AG09309 (cell line): ENCODE measurements around the gene SAMD9L.
"Not testable (repeated sequence)": the region's sequence is repeated elsewhere in the genome, so short reads cannot be mapped to it uniquely, and the experiment has no call there.

ENCODE experiments used
- DNase-seq: peaks from one replicate; pipeline ENCODE4 v3.0.0-alpha.2; 2010; ENCODE audit warnings: low read depth
- H3K4me3 ChIP-seq: 2 replicates; pipeline ENCODE4 v1.5.1; 2011; ENCODE audit warnings: mild to moderate bottlenecking, low read depth, low read length, moderate library complexity; ENCODE audit not compliant: control insufficient read depth
- CTCF ChIP-seq: IDR thresholded peaks from 2 replicates; pipeline ENCODE4 v1.5.1; 2011; ENCODE audit warnings: mild to moderate bottlenecking, low read depth, low read length, inconsistent platforms; ENCODE audit not compliant: insufficient read depth, control insufficient read depth; ENCODE audit errors: missing control alignments

Gene SAMD9L

DNA sequence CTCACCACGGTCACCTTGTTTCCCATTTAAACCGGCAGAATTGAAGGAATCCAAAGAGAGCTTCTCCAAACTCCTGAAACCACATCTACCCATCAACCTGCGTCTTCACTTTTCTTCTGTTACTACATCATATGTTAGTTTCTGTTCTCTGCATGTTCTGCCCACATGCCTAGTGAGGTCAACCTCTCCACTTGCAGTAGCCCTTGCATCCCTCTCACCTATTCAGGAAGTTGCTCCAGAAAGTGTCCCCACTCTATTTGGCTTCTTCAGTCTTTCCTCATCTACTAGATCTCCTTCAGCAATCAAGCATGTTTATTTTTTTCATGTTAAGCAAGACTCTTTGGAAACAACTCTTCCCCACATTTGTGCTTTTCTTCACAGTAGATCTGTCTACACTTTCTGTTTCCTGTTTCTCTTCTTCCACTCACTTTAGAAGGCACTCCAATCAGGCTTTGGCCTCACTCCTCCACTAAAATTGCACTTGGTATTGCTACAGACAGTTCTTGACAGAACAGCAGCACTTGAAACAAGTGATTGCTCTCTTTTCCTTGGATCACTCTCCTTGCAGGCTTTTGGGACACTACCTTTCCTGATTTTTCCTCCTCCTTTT lies 7.5 kb downstream of the SAMD9L start:
- H3K4me3 ChIP-seq = no peak overlapping the region
- no peak for TF ChIP-seq CTCF
- no peak for DNase-seq

DNA sequence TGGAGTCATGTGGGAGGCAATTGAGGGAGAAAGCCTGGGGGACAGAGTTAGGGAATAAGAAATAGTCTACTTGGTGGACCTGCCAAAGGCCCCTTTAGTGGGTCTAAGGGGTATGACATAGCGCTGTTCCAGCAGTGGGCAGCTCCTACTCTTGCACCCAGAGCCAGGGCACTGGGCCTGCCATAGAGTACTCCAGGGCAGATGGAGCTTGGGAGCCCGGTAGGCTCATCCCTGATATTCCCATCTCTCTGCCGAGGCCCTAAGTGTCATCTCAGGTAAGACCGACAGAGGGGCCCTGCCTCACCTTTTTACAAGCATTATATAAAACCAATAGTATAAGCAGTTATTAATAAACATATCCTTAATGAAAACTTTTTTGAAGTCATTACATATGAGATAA lies 9.6 kb downstream of the SAMD9L start:
- no peak for TF ChIP-seq CTCF
- H3K4me3 ChIP-seq = no peak overlapping the region
- no peak for DNase-seq

DNA sequence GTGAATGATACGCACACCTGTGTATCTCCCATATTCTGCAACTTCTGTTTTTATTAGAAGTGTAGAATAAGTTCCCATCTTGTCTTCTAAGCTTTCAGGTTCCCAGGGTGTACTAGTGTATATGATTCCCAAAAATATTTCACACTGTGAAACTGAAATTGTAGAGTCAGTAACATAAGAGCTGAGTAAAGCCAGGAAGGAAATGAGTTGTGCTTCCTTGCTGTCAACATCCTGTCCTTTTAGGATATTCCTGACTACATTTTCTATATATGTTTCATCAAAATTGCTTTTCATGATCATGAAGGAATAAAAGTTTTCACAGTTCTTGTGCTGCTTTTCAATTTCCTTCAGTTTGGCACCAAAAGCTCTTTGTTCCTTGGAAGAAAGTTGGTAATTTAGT lies 15.2 kb downstream of the SAMD9L start:
- DNase-seq = no peak
- TF ChIP-seq CTCF = no peak
- no peak overlapping the region for H3K4me3 ChIP-seq

- TF ChIP-seq CTCF = no peak
- no peak overlapping the region for H3K4me3 ChIP-seq
- DNase-seq = no peak
Measured at GRCh38 chr7:93132216-93132615, 16.0 kb downstream of the SAMD9L start.

GRCh38 chr7:93126954-93127353 lies 21.2 kb downstream of the SAMD9L start:
- not testable (repeated sequence) for DNase-seq

DNA sequence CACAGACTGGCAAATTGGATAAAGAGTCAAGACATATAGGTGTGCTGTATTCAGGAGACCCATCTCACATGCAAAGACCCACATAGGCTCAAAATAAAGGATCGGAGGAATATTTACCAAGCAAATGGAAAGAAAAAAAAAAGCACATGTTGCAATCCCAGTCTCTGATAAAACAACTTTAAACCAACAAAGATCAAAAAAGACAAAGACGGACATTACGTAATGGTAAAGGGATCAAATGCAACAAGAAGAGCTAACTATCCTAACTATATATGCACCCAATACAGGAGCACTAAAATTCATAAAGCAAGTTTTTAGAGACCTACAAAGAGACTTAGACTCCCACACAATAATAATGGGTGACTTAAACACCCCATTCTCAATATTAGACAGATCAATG lies 24.7 kb downstream of the SAMD9L start:
- H3K4me3 ChIP-seq, DNase-seq: not testable (repeated sequence)

More at GRCh38 chr7:93126954-93127353, 21.2 kb downstream of the SAMD9L start:
- H3K4me3 ChIP-seq = not testable (repeated sequence)

DNA sequence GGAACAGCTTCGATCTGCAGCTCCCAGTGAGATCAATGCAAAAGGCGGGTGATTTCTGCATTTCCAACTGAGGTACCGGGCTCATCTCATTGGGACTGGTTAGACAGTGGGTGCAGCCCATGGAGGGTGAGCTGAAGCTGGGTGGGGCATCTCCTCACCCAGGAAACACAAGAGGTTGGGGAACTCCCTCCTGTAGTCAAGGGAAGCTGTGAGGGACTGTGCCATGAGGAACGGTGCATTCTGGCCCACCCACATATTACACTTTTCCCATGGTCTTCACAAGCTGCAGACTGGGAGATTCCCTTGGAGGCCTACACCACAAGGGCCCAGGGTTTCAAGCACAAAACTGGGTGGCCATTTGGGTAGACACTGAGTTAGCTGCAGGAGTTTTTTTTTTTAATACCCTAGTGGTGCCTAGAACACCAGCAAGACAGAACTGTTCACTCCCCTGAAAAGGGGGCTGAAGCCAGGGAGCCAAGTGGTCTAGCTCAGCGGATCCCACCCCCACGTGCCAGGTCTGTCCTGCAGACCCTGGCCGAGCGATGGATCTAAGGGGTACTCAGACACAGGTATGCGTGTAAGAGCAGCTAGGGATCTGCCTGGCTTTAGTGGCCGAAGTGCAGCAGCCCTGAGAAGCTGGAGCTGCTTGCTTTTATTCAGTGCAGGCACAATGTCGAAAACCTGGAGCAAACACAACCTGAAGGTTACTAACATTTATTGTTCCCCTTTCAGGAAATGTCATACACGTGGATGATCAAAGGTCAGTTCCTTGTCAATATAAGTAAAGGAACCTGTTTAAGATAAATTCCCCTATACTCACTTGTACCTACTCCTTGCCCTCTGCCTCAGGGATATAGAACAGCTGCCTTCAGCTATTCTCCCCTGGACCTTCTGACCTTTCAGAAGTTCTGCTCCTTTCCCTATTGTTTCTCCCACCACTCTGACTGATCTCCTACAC lies 27.3 kb downstream of the SAMD9L start:
- no peak overlapping the region for H3K4me3 ChIP-seq
- TF ChIP-seq CTCF = no peak
- no peak for DNase-seq
